GM19240 (cell line): ENCODE results near the gene TLK2.
A peak's percentile ranks its signal among the peaks of the same experiment; 100 is the strongest.

Source experiments
- DNase-seq: peaks from one replicate; pipeline ENCODE4 v3.0.0; 2011; ENCODE audit warnings: low spot score; ENCODE audit not compliant: insufficient read length

Gene TLK2

GRCh38 chr17:62653002-62653825 is 174.6 kb downstream of the TLK2 start:
- peak; percentile 53 for DNase-seq

- no peak for DNase-seq
Measured at GRCh38 chr17:62653826-62654761, 175.5 kb downstream of the TLK2 start.

GRCh38 chr17:62655656-62656055 is 177.0 kb downstream of the TLK2 start:
- no peak for DNase-seq

DNA sequence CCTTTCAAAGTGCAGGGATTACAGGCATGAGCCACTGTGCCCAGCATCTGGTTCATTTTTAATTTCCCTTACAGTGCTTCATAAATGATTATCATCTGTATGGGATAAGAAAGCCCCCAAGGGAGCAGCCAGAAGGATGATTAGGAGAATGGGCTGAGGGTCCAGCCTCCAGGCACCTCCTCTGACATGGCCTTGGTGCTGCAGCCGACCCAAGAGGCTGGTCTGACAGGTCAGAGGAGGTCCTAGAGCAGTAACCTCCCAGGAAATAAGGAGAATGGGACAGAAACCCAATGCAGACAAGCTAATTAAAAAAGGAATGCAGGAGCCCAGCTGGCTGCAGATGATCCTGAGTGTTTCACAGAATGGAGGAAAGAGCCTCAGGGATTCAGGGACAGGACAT is 177.8 kb downstream of the TLK2 start:
- DNase-seq: no peak

- DNase-seq: no peak
Measured at GRCh38 chr17:62657145-62657665, 178.6 kb downstream of the TLK2 start.

GRCh38 chr17:62657690-62658089 is 179.1 kb downstream of the TLK2 start:
- no peak for DNase-seq

DNA sequence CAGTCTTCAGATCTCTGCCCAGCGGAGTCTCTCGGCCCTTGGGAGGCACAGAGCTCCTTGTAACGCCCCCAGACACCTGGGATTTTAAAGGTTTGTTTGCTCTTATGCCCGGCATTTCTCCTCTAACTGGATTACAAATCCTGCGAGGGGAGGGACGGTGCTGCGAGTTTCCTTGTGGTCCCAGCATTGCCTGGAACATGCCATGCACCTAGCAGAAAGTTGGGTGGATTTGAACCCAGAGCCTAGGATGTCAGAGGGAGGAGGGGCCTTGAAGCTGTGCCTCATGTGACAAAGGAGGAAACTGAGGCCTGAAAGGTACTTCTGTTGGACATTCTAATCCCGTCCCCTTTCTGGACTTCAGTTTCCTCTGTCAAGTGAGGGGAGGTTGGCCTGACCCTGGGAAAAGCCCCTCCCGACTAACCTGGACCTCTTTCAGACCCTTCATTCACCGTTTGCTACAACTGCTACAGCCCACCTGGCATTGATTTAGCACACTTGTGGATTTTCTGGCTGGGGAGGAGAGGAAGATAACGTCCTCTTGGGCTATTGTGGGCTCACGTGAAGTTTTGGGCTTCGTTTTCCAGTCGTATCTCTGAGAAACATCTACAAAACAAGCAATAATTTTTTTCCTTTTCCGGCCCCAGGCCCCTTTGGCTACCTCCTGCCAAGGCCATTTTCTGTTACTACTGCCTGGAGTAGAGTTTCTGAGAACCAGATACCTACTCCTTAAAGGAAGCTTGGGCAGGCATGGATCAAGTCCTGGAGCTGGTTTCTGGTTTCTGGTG is 179.7 kb downstream of the TLK2 start:
- DNase-seq: no peak

GRCh38 chr17:62660629-62661118 is 182.0 kb downstream of the TLK2 start:
- no peak for DNase-seq

DNA sequence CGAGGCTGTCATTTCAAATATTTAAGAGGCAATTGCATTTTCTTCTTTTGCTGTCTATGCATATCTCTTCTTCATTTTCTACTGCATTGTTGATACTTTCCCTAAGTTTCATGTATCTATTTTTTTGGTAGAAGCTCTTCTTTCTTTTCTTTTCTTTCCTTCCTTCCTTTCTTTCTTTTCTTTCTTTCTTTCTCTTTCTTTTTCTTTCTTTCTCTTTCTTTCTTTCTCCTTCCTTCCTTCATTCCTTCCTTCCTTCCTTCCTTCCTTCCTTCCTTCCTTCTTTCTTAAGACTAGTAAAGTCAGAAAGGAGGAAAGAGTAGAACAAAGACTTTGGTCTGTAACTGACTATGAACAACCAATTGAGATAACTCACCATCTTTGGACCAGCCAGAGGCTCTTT is 182.7 kb downstream of the TLK2 start:
- DNase-seq: no peak

- no peak for DNase-seq
Measured at GRCh38 chr17:62662855-62663254, 184.2 kb downstream of the TLK2 start.
